NCI-H2081 treated with DMSO at 0.1 percent for 48 hours (cell line): ENCODE results near the gene TTC28.
"Not testable (repeated sequence)": the region's sequence is repeated elsewhere in the genome, so short reads cannot be mapped to it uniquely, and the experiment has no call there.

Experiments used
- DNase-seq: peaks from one replicate; lab custom pipeline; 2025; lab: John Stamatoyannopoulos, UW

Gene TTC28

DNA sequence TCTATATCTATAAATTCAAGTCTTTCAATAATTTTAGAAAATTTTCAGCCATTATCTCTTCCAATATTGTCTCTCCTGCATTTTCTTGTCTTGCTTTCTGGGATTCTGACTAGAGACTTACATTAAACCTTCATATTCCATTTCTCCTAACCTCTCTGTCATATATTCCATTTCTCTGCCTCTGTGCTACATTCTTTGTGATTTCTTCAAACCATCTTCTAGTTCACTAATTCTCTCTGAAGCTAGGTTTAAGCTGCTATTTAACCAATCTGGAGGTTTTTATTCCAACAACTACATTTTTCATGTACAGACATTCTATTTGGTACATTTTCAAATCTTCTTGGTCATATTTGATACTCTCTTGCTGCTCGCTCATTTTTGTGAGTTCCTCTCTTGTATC, 122.5 kb downstream of the TTC28 start:
- no peak for DNase-seq

DNA sequence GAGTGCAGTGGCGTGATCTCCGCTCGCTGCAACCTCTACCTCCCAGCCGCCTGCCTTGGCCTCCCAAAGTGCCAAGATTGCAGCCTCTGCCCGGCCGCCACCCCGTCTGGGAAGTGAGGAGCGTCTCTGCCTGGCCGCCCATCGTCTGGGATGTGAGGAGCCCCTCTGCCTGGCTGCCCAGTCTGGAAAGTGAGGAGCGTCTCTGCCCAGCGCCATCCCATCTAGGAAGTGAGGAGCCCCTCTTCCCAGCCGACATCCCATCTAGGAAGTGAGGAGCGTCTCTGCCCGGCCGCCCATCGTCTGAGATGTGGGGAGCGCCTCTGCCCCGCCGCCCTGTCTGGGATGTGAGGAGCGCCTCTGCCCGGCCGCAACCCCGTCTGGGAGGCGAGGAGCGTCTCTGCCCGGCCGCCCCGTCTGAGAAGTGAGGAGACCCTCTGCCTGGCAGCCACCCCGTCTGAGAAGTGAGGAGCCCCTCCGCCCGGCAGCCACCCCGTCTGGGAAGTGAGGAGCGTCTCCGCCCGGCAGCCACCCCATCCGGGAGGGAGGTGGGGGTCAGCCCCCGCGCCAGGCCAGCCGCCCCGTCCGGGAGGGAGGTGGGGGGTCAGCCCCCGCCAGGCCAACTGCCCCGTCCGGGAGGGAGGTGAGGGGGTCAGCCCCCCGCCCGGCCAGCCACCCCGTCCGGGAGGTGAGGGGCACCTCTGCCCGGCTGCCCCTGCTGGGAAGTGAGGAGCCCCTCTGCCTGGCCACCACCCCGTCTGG, 126.4 kb downstream of the TTC28 start:
- DNase-seq = not testable (repeated sequence)

- DNase-seq = no peak
These were observed 131.2 kb downstream of the TTC28 start for GRCh38 chr22:28548406-28548805.

DNA sequence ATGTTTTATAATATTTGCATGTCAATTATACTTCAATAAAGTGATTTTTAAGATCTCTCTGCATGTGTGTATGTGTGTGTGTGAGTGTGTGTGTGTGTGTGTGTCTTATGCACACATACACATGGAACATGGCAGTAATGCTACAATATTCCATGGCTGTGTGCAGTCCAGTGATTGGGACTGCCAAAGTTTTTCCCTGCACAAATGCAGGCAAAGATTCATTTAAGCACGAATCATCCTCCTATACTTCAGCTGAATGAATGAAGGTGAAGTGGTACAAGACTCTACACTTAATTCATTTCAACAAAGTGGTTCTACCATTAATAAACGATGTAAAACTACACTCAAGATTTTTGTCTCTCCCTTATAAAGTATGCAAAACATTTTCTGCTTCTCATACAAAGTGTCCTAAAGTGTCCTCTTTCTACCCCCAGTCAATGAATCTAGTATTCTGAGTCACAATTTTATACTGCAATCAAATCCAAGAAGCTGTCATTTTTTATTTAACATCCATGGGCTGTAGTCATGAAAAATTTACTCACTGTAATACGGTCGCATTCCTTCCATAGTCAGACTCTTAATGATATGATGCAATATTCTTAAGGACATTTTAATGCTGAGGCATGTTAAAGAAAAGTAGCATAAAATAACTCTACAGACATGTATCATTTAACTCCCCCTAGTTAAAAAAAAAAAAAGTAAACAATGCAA, 132.4 kb downstream of the TTC28 start:
- no peak for DNase-seq

- no peak for DNase-seq
These were observed 135.2 kb downstream of the TTC28 start for GRCh38 chr22:28544431-28544868.

DNA sequence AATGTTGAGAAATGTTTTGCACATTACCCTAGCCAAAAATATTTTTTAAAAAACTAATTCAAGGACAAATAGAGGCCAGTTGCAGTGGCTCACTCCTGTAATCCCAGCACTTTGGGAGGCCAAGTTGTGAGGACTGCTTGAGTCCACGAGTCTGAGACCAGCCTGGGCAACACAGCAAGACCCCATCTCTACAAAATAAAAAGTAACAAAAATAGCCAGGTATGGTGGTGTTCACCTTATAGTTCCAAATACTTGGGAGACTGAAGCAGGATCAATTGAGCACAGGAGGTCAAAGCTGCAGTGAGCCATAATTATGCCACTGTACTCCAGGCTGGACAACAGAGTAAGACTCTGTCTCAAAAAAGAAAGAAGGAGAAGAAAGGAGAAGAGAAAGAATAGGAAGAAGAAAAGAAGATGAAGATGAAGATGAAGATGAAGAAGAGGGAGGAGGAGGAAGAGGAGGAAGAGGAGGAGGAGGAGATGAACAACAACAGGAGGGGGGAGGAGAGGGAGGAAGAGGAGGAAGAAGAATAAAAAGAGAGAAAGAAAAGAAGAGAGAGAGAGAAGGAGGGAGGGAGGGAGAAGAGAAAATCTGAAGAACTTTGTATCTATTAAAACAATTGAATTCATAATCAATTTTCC, 136.5 kb downstream of the TTC28 start:
- no peak for DNase-seq

- no peak for DNase-seq
These were observed 138.5 kb downstream of the TTC28 start for GRCh38 chr22:28541137-28541536.

- no peak for DNase-seq
These were observed 140.7 kb downstream of the TTC28 start for GRCh38 chr22:28538922-28539321.

- DNase-seq = not testable (repeated sequence)
These were observed 149.1 kb downstream of the TTC28 start for GRCh38 chr22:28530565-28530964.

DNA sequence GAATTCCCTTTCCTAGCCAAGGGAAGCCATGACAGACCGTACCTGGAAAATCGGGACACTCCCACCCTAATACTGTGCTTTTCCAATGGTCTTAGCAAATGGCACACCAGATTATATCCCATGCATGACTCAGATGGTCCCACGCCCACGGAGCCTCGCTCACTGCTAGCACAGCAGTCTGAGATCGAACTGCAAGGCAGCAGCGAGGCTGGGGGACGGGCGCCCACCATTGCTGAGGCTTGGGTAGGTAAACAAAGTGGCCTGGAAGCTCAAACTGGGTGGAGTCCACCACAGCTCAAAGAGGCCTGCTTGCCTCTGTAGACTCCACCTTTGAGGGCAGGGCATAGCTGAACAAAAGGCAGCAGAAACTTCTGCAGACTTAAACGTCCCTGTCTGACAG, 150.5 kb downstream of the TTC28 start:
- not testable (repeated sequence) for DNase-seq

GRCh38 chr22:28521451-28521850, 158.2 kb downstream of the TTC28 start:
- DNase-seq = no peak

GRCh38 chr22:28514321-28514821, 165.3 kb downstream of the TTC28 start:
- DNase-seq = no peak

DNA sequence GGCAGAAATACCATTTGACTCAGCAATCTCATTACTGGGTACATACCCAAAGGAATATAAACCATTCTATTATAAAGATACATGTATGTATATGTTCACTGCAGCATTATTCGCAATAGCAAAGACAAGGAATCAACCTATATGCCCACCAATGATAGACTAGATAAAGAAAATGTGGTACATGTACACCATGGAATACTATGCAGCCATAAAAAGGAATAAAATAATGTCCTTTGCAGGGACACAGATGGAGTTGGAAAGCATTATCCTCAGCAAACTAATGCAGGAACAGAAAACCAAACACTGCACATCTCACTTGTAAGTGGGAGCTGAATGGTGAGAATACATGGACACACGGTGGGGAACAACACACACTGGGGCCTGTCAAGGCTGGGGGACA, 167.3 kb downstream of the TTC28 start:
- not testable (repeated sequence) for DNase-seq

DNA sequence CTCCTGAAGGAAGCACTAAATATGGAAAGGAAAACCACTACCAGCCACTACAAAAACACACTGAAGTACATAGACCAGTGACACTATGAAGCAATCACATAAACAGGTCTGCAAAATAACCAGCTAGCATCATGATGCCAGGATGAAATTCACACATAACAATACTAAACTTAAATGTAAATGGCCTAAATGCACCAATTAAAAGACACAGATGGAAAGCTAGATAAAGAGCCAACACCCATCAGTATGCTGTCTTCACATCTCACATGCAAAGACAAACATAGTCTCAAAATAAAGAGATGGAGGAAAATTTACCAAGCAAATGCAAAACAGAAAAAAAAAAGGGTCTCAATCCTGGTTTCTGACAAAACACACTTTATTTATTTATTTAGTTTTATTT, 171.7 kb downstream of the TTC28 start:
- no peak for DNase-seq

DNA sequence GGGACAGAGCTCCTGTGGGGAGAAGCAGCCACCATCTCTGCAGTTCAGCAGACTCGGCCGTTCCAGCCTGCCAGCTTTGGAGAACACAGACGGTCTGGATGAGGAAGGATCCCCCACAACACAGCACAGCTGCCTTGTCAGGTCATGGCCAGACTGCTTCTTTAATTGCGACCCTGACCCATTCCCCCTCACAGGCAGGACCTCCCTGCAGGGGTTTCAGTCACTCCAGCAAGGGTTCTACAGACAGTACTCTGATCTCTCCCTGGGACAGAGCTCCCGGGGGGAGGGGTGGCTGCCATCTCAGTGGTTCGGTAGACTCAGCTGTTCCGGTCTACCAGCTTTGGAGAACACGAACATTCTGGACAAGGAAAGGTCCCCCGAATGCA, 173.5 kb downstream of the TTC28 start:
- DNase-seq = no peak

DNA sequence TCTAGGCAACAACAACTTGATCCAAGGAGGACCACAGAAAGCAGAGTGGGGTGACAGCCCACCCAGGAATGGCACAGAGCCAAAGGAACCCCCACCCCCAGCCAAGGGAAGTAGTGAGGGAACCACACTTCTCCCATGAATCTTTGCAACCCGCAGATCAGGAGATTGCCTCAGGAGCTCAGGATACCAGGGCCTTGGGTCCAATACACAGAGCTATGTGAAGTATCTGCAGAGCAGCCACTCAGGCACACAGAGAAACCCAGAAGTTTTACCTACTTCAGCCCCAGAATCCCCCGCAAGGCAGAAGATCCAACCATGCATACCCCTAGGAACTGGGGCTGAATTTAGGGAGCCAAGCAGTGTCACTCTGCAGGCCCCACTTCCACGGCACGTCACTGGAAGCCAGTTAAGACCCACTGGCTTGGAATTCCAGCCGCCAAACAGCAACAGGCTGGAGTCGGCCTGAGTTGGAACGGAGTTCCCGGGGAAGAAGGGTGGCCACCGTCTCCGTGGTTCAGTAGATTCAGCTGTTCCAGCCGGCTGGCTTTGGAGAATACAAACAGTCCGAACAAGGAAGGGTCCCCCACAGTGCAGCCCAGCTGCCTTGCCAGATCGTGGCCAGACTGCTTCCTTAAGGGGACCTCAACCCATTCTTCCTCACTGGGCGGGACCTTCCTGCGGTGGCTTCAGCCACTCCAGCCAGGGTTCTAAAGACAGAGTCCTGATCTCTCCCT, 174.1 kb downstream of the TTC28 start:
- DNase-seq = no peak

DNA sequence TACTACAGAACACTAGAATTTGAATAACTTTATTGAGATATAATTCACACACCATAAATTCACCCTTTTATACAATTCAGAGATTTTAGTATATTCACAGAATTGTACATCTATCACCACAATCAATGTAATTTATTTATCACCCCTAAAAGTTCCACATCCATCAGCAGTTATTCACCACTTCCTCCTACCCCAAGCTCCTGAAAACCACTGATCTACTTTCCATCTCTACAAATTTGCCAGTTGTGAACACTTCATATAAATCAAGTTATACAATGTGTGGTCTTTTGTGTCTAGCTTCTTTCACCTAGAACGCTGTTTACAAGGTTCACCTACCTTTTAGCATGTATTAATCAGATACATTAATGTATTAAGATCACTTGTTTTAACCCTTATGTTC, 179.6 kb downstream of the TTC28 start:
- no peak for DNase-seq

DNA sequence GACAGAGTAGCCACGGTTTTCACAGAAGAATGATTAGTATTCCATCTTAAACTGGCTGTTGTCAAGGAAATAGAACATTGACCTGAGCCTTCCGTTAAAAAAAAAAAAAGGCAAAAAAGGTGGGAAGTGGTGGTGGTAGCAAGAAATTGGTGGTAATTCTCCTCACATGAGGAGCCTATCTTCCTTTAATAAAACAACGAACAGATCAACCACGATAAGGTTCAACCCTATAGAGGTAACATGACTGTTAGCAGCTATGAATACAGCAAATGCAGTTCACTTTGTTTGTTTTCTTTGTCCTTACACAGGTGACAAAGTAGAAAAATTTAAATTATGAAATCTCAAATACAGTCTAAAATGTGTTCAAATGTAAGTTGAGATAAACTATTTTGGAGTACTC, 181.6 kb downstream of the TTC28 start:
- DNase-seq = no peak

GRCh38 chr22:28497188-28497587, 182.5 kb downstream of the TTC28 start:
- DNase-seq = no peak

DNA sequence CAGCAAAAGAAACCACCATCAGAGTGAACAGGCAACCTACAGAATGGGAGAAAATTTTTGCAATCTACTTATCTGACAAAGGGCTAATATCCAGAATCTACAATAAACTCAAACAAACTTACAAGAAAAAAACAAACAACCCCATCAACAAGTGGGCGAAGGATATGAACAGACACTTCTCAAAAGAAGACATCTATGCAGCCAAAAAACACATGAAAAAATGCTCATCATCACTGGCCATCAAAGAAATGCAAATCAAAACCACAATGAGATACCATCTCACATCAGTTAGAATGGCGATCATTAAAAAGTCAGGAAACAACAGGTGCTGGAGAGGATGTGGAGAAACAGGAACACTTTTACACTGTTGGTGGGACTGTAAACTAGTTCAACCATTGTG, 188.4 kb downstream of the TTC28 start:
- not testable (repeated sequence) for DNase-seq

- no peak for DNase-seq
These were observed 190.8 kb downstream of the TTC28 start for GRCh38 chr22:28488825-28489224.

DNA sequence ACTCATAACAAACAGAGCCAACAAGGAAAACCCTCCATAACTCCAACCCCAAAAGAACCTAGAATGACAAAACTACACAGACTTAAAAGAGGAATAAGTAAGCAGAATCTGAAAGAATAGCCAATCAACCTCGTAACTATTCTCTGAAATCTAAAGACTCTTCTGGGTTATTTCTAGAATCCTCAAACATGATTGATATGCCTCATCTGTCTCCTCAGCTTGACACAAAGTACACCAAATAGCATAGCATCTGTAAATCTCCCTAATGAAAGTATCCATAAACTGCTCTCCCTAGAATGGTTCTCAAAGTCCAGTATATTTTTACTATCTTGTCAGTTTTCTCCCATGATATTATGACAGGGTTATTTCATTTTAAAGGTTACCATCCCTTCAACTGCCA, 195.0 kb downstream of the TTC28 start:
- no peak for DNase-seq
